NCI-H128 (cell line): Measurements from ENCODE around the gene PCCA.

Experiments used
- DNase-seq: peaks from one replicate; lab custom pipeline; 2025; ENCODE audit not compliant: unreplicated experiment; lab: John Stamatoyannopoulos, UW

The PCCA gene

DNA sequence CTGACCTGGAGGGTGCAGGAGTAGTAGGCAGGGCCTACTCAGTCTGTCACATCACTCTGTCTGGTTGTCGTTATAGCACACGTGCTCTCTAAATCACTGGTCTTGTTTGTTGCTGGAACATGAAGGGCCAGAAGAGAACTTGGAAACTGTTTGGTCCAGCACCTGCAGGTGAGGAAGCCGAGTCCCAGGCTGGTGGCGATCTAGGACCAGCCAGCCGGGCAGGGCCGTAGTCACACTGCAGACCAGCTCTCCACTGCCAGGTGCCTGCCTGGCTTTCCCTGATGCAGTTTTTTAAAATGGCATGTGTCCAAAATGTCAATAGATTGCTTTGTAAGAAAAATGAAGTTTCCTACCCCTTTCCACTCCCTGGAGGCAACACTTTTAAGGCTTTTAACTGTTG, 446.0 kb downstream of the PCCA start:
- DNase-seq = no peak

DNA sequence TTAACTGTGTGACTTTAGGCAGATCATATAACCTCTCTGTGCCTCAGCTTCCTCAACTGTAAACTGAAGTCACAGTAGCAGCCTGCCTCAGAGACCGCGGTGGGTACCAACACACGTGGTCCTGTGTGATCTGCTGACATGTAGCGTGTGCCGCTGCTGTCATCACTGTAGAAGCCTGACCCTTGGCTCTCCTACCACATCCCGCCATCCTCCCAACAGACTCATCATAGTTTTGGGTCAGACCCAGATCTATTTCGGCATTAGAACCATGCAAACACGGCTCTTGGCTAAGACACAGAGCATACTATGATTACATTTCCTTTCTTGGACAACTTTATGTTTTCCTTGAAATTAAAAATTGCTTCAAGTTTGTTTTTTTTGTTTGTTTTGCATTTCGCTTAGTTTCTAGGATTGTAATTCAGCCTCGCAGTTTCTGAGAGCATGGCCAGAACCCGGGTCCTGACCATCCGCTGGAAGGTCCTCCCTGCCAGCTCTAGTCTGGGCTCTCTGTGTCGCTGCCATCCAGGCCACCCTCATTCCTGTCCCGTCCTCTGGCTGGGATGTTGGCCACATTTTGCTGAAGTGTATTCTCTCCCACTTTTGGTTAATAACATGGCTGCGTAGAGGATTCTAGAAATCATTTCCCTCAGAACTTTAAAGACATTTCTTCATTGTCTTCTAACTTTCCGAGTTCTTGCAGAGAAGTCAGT, 446.7 kb downstream of the PCCA start:
- DNase-seq = no peak

DNA sequence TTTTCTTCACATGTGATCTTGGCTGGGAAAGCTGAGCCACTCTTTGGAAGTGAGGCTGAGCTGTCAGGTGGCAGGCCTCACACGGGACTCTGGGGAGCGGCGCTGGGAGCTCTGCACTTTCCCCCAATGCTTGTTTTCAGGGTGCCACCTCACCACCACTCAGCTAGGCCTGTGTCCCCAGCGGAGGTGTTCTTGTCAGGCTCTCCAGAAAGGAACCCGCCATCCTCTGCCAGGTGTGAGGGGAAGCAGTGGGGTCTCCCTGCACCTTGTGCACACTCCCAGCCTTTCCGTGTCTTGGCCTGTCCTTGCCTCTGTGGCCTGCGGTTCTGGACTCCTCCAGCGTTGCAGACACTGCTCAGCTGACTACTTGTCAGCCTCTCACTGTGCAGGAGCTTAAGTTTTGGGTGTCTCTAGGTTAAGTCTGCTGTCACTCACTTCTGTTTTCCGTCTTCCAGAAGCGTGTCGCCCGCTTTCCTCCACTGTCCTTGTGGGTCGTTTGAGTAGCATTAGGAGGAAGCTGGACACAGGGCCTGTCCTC, 447.8 kb downstream of the PCCA start:
- DNase-seq = no peak

DNA sequence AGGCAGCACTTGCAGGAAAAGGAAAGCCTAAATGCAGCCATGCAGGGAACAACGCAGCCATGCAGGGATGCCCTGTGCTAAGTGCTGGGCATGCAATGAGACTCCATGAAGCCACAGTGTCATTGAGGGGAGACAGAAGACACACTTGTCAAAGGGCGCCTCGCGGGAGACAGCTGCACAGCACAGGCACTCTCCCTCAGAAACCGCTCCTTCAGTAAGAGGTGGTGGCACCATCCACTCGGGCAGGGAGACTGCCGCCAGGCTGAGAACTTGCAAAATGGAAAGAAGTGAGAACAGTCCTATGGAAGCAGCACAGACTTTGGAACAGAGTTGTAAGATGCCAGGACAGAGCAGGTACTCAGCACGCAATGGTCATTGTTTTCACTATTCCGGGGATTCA, 448.6 kb downstream of the PCCA start:
- DNase-seq = no peak

DNA sequence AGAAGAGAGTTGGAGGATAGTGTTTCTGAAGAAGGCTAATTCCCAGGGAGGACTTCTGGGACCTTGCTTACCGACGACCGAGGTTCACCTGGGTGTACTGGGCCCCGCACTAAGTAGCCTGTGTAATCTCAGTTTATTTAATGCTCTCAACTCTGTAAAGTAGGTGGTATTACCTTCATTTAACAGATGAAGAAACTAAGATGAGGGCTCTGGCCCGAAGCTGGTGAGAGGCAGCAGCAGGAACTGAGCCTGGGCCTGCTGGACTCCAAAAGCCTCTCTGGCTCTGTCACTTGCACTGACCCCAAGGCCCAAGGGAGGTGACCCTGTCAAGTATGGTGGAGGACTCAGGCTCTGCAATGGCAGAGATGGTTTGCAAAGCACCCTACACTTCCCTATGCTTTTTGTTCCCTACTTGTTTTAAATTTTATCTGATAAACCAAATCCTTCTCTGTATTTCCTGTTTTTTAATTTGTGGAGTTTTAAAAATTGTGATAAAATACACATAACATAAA, 449.1 kb downstream of the PCCA start:
- no peak for DNase-seq

DNA sequence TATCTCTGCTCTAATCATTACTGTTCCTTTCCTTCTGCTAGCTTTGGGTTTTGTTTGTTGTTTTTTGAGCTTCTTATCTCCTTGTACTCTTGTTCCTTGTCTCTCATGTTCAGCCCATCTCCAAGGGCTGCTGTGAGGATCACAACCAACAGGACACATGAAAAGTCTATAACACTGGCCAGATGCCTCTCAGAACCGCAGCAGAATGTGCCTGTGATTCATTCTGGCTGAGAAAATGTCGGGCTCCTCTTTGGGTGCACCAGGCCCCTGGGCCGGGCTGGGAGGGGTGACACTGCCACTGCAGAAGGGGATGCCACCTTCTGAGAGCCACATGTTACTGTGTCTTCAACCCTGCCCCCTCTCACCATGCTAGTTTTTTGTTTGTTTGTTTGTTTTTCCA, 451.7 kb downstream of the PCCA start:
- DNase-seq = no peak

DNA sequence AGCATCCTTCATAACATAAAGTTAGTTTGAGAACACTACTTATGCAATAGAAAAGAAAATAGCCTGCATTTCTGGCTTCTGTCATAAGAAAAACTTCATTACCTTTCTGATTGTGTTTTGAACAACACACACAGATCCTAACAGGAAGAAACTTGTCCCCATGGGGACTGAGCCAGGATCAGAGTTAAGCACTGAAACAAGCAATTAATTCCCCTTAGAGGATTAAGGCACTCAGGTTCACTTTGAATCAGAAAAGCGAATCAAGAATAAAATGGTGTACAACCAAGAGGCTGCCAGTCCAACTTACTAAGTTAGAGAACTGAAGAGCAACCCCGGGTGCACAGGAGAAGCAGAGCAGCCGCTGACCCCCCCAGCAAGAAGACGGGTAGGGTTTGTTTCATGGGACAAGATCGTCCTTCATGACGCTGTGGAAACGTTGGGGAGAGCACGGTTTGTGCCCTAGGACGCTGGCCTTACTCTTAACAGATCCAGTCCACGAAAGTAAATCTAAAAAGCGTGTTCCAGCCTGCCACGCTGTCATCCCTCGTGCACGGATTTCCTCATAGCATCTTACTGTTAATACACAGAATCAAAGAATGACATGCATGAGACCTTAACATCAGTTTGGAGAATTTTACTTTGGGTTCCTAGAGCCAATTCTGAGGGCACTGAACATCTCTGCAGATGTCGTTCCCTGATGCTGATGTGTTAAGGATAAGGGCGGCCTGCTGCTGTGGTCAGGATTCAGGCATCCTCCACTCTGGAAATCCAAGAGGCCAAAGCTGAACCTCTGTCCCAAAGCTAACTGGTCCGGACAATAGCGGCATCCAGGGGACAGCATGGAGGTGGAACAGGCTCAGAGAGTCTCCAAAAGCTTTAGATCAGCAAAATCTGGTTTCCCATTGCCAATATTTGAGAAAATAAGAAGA, 453.3 kb downstream of the PCCA start:
- DNase-seq = no peak

DNA sequence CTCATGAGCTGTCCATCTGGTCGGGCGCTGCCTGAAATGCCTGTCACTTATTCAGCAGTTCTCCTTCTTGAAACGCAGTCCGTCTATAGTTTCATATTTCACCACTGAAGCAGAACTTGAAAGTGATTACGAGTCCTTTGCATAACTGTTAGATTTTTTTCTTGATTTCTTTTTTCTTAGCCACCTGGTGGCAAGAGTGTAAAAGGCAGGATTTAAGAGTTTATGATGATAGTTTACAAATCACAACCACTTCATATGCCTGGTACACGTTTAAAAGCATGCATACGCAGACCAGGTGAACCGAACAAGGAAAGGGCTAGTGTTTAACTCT, 453.9 kb downstream of the PCCA start:
- DNase-seq = no peak

DNA sequence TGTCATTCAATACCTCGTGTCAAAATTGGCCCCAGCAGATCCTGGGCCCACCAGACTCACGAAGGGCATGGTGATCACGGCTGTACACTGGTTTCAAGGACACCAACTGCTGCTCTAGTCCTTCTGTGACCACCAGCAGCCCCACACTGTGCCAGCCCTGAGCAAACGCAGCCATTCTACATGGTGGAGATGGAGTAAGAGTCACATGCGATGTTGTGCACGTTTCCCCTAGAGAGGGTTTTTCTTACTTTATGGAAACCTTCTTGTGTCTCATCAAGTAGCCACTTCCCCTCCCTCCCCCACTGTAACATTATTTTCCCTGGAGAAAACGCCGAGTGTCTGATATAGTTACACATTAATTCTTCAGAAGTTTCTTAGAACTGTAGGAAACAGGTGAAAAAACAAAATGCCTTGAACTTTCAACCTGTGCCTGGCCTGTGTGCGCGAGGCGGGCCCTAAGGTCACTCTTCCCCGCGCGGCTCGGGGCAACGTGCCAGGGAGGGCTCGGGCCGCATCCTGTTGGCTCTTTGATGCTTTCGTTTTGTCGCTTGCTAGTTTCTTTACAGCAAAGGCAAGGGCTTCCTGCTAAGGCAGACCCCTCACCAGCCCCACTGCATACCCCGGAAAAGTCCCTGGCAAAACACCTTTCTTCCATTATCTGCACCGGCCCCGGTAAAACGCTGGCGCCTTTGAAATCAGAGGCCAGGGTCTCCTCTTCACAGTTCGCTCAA, 455.1 kb downstream of the PCCA start:
- no peak for DNase-seq

DNA sequence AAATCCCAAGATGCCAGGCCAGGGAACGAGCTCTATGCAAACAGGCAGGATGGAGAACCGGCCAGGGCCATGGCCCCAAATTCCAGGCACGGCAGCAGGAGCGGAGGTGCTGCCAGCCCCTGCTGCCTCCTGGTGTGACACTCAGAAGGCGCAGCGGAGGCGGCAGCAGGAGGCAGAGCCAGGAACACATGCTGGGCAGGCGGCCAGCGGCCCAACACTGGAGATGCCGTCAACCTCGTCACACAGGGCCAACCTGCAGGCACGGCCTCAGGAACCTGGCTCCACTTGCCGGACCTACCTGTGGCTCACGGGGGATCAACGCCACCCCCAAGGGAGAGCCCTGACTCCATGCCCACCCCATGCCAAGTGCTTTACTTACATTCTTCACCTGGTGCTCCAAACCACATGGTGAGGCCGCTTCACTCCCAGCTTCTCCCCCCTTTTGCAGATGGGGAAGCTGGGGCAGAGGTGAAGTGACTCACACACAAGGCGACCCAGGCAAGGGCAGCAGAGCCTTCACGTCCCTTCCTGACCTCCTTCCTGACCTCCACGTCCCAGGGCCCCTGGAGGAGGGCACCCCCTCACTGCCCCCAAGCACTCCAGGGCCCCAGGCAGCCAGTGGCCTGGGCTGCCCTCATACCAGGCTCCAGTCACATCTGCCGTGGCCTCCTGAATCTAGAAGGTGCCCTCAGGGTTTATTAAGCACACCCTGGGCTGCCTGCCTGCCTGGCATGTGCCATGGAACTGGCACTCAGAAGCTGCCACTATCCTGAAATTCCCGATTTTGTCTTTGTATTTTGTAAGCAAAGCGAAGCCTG, 456.2 kb downstream of the PCCA start:
- DNase-seq = no peak

DNA sequence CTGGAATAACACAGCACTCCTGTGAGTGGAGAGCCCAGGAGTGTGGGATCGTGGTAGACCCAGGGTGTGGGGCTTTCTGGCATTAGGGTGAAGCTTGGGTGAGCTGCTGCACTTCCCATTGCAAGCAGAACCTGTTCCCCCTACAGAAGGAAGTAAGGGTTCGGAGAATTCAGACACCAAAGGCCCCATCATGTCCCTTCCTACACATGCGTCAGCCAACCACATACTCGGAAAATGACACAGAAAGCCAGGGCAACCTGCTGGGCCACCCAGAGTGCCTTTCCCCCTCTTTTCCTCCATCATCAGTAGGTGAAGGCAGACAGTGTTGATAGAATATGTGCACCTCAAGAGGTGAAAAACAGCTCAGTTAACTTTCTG, 456.8 kb downstream of the PCCA start:
- DNase-seq = no peak

DNA sequence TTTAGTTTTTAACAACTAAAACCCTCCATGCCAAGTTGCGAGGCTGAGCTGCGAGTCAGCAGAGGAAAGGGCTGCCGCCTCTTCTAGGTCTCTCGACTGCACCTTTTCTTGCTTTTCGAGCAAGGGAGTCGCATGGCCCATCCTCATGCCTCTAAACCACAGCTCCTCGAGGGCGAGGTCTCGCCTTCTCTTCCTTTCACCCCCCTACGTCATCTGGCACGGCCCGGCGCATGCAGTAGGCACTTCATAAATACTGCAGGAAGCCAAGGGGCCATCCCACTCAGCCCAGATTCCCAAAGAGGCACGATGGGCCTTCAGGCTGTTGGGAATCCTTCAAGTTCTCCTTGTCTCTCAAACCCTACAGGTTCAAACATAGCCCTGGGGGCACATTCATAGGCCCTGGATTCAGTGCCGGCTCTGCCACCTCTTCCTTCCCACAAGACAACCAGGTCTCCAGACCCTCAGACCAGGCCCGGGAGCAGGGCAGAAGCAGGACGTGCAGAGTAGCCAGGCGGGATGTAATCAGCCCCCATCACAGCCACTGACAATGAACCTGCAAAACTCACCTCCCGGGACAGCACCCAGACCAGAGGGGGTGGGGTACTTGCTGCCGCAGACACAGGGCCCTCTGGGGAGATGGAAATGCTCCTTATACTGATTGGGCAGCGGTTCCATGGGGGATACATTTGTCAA, 458.0 kb downstream of the PCCA start:
- no peak for DNase-seq

DNA sequence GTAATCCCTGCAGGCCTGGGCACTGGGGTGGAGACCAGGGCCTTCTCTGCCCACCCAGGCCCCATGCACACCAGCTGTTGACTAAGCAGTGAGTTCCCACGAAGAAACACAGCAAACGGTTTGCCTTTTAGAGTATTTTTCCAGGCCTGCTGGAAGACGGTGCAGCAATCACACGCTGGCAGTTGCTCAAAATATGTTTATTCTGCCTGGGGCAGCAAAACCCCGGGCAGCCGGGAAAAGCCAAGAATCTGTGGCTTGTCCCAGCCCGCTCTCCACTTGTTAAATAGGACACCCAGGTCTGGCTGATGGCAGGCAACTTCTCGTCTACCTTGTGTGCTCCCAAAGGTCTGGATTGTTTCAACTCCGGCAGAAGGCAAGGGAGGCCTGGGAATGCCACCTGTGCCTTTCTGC, 458.9 kb downstream of the PCCA start:
- DNase-seq = no peak

DNA sequence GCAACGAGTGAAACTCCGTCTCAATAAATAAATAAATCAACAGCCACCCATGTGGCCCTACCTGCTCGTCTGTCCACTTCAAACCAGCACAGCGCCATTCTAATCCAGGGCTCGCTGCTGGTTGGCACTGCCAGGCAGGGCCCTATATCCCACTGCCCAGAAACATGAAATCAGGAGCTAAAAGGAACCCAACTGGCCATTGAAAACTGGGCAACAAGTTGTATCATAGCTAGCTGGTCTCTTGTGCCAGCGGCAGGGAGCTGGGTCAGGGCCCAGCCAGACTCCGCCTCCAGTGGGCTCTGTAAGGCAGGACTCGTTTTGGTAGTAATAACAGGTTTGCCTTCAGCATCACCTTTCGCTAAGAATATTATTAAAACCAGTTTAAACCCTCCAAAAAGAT, 460.4 kb downstream of the PCCA start:
- no peak for DNase-seq

DNA sequence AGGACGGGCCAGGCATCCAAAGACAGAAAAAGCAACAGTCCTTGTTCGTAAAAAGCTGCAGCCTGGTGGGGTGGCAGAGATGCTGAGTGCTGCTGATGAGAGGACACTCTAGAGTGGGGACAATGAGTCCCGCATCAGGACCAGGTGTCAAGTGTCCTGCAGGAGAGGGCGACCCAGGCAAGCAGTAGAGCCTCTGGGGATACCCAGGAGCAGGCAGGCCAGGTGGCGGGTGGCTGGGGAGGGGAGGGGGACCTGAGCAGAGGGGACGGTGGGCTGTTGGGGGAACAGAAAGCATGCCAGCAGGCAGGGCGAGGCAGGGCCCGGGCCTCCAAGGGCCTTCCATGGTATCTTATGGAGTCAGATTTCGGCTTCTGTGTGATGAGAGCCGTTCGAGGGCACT, 463.9 kb downstream of the PCCA start:
- DNase-seq = no peak

DNA sequence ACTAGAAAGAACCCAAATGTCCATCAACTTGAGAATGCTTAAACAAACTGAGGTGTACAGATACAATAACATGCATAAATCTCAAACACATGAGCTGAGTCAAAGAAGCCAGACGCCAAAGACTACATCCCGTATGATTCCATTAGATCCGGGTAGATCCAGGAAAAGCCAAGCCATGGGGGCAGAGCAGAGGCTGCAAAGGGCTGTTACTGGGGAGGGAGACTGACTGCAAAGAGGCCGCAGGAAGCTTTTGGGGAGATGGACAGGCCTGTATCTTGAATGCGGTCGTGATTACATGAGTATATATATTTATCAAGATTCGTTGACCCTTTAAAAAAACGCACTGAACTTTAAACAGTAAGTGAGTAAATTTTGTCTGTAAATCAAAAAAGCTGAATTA, 471.0 kb downstream of the PCCA start:
- DNase-seq = no peak

DNA sequence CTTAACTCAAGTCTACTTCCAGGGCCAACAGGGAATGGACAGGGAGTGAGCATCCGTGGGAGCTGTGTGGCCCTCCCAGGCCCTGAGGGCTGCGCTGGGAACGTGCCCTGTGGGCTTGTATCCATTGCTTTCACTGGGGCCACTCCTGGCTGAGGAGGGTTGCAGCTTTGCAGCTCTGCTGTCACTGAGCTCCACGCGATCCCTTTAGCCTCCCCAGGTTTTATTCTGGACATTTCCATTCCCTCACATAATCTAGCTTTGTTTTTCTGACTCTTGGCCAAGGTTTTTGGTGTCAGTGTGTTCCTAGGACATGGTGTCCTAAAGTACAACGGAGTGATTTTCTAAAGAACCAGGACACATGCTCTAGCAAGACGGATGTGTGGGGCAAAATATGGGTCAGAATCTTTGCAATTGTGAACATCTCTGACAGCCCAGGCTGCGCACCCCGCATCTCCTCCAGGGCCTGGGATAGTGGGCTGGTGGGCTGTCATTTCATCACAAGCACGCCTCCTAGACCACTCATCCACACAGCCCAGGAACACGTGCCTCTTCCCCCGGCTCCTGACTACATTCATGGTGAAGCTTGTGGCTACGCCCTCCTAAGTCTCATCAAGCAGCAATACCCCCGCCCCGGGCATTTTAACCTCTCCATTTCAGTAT, 471.7 kb downstream of the PCCA start:
- DNase-seq = no peak

DNA sequence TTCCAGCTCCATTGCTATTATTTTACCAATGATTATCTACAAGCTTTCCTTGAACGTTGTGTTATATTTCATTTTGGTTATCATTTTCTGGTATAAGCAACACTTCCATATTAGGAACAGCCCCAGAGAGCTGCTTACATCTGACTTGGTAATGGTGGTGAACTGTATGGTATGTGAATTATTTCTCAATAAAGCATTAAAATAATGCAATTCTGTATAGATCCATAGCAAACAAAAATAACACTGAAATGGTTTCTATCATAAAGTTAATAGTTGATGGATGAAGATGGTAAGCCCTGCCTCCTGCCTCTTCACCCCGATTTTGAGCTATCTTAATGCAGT, 472.2 kb downstream of the PCCA start:
- DNase-seq = no peak

DNA sequence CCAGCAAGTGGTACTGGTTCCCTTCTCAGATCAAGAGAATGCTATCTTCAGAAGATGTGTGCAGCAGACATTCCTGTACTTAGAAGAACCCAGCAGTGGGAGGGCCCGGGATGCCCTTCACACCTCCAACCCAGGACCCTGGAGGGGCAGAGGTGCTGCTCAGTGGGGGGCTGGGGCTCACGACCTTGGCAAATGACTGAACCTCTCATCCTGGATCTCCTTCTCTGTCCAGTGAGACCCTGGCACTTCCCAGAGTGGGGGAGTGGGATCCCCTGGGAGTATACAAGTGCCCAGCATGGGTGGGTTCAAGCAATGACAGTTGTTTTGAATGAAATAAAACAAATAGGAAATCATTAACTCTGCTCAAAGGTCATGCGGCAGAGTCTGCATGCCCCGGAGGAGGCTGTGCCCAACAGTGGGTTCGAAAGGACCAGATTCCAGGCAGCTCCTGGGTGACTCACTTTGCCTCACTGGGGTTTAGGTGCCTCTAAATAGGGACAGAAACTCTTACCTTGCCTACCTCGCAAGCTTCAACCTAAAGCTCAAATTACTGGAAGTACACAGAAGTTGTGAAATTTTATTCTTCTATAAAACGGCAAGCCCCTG, 472.8 kb downstream of the PCCA start:
- DNase-seq = no peak
